H54 (cell line): ENCODE data around the gene TBL1Y.

Source experiments
- DNase-seq: peaks from one replicate; pipeline ENCODE4 v3.0.0; 2011; ENCODE audit warnings: low spot score, mixed read lengths; ENCODE audit not compliant: insufficient read length
- FAIRE-seq: peaks from 3 replicates; lab custom pipeline; 2011; peaks lifted over from hg19 to GRCh38; lab: Jason Lieb, UNC
- POLR2A ChIP-seq: IDR thresholded peaks from 2 replicates; pipeline ENCODE4 v1.6.1; 2011; ENCODE audit warnings: low read depth, mild to moderate bottlenecking, low read length

Gene TBL1Y

GRCh38 chrY:6947695-6948094 lies 37.2 kb downstream of the TBL1Y start:
- DNase-seq (no peak), FAIRE-seq (no peak)
- TF ChIP-seq POLR2A: no peak

GRCh38 chrY:6948378-6948777 lies 37.9 kb downstream of the TBL1Y start:
- DNase-seq (no peak), FAIRE-seq (no peak)
- no peak for TF ChIP-seq POLR2A

GRCh38 chrY:6949947-6950346 lies 39.5 kb downstream of the TBL1Y start:
- DNase-seq (no peak), FAIRE-seq (no peak)
- no peak for TF ChIP-seq POLR2A

GRCh38 chrY:6964732-6965131 lies 54.2 kb downstream of the TBL1Y start:
- FAIRE-seq (no peak), DNase-seq (peak; percentile 0)
- TF ChIP-seq POLR2A: no peak

GRCh38 chrY:6966521-6966920 lies 56.0 kb downstream of the TBL1Y start:
- DNase-seq: no peak
- FAIRE-seq: no peak
- TF ChIP-seq POLR2A: no peak

- no peak for DNase-seq
- TF ChIP-seq POLR2A: no peak
- no peak for FAIRE-seq
Measured at GRCh38 chrY:6967736-6968135, 57.2 kb downstream of the TBL1Y start.

GRCh38 chrY:6968191-6968590 lies 57.7 kb downstream of the TBL1Y start:
- FAIRE-seq (no peak), DNase-seq (no peak)
- no peak for TF ChIP-seq POLR2A

- DNase-seq: no peak
- no peak for TF ChIP-seq POLR2A
- no peak for FAIRE-seq
Measured at GRCh38 chrY:6972271-6972887, 61.9 kb downstream of the TBL1Y start.

- no peak for DNase-seq
- no peak for TF ChIP-seq POLR2A
- FAIRE-seq: no peak
Measured at GRCh38 chrY:6974971-6975370, 64.5 kb downstream of the TBL1Y start.

GRCh38 chrY:6977783-6978182 lies 67.3 kb downstream of the TBL1Y start:
- no peak for TF ChIP-seq POLR2A
- FAIRE-seq (no peak), DNase-seq (no peak)

- no peak for TF ChIP-seq POLR2A
- DNase-seq (no peak), FAIRE-seq (no peak)
Measured at GRCh38 chrY:6983221-6983620, 72.7 kb downstream of the TBL1Y start.

GRCh38 chrY:6987811-6988210 lies 77.3 kb downstream of the TBL1Y start:
- no peak for TF ChIP-seq POLR2A
- FAIRE-seq (no peak), DNase-seq (no peak)

GRCh38 chrY:6989886-6990620 lies 79.6 kb downstream of the TBL1Y start:
- DNase-seq: no peak
- no peak for FAIRE-seq
- no peak for TF ChIP-seq POLR2A

- FAIRE-seq: no peak
- no peak for TF ChIP-seq POLR2A
- DNase-seq: no peak
Measured at GRCh38 chrY:6992041-6992440, 81.5 kb downstream of the TBL1Y start.

- FAIRE-seq (no peak), DNase-seq (no peak)
- TF ChIP-seq POLR2A: no peak
Measured at GRCh38 chrY:6995987-6996386, 85.5 kb downstream of the TBL1Y start.
